Measurements from ENCODE around the gene ENTREP3.
A peak's percentile ranks its signal among the peaks of the same experiment; 100 is the strongest.

The ENTREP3 gene

DNA sequence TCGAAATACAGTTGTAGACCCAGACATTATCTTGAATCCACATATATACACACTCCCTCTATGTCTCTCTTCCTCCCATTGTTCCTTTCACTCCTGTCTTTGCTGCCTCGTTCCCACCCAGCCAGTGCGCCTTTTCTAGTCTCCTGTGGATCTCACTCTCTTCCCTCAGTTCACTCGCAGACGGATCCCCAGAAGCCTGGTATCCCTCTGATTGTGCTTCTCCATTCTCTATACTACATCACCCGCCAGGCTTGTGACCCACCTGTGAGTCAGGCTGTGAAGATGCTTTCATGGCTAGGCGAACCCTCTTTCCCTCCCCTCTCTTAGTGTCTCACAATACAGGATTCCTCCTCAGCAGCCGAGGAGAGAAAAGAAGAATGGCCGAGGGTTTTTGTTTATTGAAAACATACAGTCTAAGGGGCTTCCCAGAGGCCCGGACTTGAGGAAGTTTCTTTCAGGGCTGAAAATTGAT lies 23.4 kb upstream of the ENTREP3 start:
- no peak for DNase-seq (ENCODE audit: low read depth)

DNA sequence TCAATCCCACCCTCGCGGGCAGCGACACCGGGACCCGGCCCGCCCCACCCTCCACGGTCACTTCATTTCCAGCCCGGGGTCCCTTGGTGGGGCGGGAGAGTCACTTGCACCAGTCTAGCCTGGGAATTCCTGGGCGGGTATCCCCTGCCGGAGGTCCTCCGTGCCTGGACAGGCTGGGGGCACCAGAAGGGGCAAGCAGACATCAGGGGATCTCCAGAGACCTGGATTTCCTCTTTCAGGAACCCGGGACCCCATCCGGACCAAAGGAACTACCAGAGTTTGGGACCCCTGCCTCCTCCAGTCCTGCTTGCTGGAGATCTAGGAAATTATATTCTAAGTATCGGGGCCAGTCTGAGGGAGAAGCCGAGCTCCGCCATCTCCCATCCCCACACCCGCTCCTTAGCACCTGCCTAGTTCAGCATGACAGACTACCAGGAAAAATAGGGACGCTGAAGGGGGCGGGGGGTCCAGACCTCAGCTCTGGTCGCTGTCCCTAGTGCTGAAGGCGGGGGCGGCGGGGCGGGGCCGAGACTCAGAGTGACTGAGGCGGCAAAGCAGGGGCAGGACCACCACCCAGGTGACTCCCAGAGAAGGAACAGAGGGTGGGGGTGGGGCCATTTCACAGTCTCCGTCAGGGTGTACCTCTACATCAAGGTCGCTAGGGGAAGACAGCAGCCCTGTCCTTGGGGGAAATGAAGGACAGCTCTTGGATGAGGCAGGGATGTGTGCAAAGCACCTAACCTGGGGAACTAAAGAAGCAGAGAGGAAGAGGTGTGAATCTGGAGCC lies 22.8 kb upstream of the ENTREP3 start:
- peak; percentile 28 for DNase-seq (ENCODE audit: low read depth)

DNA sequence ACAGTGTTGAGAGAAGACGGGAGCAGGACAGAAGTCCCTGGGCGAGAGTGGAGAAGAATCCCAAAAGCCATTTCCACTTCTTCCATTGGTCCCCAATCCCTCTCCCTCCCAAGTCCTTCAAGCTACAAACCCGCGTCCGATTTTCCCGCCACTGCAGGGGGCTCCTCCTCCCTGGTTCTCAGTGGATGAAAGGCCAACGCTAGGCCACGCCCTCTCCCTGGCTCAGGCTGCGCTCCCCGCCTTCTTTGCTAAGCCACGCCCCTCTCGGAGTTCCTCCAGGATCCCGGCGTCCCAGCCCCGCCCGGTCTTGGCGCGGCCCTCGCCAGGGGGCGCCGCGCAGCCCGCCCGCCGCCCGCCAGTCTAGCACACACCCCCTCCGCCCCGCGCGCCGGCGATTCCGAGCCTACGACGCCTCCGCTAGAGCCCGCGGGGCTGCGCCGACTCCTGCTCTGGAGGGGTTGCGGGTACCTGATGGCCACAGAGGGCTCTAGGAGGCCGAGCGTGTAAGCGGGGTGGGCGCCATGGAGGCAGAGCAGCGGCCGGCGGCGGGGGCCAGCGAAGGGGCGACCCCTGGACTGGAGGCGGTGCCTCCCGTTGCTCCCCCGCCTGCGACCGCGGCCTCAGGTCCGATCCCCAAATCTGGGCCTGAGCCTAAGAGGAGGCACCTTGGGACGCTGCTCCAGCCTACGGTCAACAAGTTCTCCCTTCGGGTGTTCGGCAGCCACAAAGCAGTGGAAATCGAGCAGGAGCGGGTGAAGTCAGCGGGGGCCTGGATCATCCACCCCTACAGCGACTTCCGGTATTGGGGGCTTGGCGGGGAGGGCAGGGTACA lies 22.0 kb upstream of the ENTREP3 start, which contains the start of gene HCN3:
Gene HCN3, plus strand, starts transcription at position 394 of the 832 bp plus-strand sequence. Its CDS starts 128 bp downstream, at position 522.
- DNase-seq (ENCODE audit: low read depth): peak; percentile 92

DNA sequence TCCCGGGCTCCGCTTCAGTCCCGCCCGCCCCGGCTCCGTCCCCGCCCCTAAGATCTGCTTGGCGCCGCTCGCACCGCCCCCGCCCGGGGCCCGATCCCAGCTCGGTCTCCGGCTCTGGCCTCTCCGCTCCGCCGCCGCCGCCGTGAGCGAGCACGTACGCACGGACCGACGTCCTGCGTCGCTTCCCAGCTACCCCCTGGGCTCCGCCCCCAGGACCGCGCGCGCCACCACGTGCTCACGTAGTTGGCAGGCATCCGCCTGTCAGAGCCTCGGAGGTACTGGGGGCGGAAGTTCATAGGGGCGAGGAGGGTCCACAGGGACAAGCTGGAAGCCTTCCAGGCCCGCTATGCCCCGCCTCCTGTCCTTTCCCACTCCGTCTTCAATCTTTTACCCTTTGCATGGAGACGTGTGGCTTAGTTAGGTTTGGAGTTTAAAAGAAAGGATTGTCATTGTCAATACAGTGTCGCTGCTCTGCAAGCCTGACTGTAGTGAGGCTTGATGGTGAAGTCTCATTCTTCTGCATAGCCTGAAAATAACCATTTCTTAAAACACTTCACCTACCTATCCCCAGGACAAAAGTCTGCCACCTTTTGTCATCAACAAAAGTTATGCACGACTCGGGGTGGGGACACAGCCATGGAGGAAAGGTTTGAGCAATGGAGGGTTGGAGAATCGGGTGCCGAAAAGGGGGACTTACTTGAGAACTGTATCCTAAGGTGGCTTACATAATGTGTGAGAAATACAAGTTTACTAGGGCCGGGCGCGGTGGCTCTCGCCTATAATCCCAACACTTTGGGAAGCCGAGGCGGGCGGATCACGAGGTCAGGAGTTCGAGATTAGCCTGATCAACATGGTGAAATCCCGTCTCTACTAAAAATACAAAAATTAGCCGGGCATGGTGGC lies 18.3 kb upstream of the ENTREP3 start, which contains the start of gene CLK2:
Gene CLK2, minus strand, starts transcription at position 162 of the 903 bp plus-strand sequence. CDS start 2,527 bp downstream, outside the sequence.
- DNase-seq (ENCODE audit: low read depth): peak; percentile 95

DNA sequence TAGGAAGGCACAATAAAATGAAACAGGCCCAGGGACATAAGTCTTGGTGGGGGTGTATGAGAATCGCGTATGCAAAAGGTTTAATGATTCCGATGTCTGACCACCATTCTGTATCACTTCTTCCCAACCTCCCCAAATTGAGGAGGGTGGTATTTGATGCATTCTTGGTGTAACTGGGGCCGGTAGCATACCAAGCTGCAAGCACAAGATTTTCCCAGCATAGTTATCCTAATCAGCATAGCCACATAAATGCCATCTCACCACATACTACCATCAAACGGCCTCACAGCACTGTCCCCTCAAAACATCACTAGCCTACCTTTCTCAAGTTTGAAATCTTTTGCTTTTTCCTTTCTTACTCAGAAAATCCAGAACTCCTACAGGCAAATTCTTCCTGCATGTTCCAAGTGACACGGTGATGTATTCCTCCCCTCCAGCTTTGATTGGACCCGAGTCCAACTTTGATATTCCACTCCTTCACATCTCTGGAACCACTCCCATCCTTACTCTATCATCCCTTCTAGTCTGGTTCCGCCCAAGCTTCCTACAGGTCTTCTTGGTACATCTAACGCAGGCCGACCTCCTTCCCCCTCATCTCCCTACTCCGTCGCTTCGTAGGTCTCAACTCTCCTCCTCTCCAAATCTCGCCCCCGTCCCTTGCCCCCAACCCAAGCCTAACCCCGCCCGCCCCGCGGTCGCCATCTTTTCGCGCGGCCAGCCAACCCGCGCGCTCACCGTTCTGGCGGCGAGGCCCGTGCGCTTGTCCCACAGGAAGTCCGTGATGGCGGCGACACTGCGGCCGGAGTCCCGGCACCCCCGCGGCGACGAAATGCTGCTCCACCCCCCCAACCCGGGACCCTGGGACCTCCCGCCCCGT lies 17.4 kb upstream of the ENTREP3 start:
- peak; percentile 81 for DNase-seq (ENCODE audit: low read depth)

DNA sequence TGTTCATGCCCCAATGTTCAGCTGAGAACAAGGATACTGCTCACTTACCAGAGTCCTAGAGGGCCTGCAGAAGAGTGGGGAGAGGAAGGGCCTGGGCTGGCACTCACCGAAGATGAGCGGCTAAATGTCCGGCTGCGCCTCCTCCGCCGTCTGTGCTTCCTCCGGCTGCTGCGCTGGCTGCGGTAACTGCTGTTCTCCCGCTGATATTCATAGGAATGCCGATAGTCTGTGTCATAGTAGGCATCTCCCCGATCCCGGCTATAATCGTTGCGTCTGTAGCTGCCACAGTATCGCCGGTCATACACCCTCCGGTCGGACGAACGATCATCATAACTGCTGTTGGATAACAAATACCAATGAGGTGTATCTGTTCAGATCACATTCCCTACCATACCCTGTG lies 14.1 kb upstream of the ENTREP3 start:
- DNase-seq (ENCODE audit: low read depth): no peak

DNA sequence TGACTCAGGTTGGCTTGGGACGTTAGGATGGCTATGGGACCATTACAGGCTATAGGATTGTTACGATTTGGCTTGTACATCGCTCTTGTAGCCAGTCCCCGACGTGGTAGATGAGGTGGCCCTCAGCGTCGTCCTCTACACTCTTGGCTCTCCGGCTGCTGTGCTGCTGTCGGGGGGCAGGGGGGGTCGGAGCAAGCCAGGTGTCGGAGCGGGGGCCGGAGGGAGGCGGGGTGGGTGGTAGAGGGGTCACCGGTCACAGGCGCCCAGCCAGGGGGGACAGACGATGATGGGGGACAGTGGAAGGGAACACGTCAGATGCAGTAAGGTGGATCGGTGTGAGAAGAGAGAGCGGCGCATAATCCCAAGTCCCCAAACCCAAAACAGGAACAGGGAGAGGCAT lies 13.3 kb upstream of the ENTREP3 start:
- DNase-seq (ENCODE audit: low read depth): no peak

DNA sequence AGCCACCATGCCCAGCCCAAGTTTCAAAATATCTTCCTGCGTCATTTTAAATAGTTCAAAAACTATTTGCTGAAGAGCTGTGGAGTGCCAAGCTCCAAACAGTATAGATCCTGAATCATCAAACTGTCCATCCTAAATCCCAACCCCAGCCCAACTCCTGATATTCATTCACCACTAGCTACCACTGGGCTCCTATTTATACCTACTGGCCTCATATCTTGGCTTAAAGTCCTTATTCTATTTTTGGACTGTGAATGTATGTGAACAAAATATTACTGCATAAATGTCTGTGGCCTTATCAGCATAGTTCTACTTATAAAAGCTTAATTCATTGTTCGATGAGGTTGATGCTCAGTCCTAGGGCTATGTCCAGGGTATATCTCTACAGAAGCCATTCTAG lies 12.1 kb upstream of the ENTREP3 start:
- no peak for DNase-seq (ENCODE audit: low read depth)

DNA sequence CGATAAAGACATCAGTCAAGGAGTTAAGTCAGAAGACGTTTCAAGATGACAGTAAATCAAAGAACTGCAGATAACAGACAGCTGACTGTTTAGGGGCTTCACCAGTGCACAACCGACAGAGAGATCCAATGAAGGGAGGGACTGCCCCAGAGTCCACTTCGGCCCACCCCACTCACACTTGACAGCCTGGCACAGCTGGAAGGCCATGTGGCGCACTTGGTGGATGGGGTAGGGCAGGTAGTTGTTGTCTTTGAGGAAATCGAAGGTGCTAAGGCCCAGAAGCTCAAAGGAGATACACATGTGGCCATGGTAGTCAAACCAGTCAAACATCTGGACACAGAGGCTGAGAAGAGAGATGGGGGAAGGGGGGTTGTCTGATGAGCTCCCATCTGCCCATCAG lies 11.3 kb upstream of the ENTREP3 start:
- DNase-seq (ENCODE audit: low read depth): no peak

DNA sequence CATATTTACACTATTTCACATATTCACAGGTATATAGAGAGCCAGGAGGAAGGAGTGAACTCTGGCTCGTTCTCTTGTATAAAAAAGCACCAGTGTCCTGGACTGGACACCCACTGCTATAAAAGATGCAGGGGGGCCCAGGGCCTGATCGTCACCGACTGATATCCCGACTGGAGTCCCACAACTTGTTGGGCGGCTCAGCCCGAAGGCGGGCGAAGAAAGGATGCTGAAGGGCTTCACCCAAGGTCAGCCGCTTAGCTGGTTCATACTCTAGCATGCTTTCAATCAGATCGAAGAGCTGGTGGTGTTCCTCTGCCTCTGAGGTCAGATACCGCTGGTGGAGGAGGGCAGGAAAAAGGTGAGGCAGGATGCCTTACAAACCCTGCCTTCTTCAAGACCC lies 7.8 kb upstream of the ENTREP3 start:
- no peak for DNase-seq (ENCODE audit: low read depth)

DNA sequence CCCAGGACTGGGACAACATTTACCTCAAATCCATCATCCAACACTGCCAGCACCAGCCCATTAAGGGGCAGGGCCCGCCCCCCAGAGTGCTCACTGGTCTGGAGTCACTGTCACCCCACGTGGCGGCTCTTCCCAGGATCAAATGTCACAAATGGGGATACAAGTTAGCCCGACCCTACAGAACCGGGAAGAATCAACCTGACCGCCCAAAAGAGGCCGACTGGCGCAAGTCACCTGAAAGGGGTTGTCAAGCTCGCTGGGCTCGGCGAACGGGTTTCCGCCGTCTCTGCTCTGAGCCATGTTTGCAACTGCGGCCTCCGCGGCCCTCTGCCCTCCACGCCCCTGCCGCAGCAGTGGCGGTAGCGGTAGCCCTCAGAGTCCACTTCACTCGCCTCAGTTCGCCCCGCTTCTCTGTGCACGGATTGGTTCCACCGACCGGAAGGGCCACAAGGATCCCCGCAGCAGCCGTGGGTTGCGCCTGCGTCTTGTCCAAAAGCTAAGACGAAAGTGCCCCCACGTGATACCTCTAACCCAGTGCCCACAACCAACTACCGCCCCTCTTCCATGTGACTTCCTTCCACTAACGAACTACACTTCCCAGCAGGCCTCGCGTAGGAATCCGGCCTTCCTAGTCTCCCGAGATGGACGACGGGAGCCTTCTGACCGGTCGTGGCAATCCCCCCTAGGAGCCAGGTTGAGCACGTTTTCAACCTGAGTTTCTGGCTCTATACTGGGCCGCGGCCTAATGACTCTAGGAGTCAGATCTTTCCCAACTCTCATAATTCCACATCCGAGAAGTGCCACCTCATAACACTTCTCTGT lies 6.8 kb upstream of the ENTREP3 start, which contains the start of gene SCAMP3:
Gene SCAMP3, minus strand, starts transcription at position 509 of the 822 bp plus-strand sequence. Its CDS starts 209 bp downstream, at position 300.
- DNase-seq (ENCODE audit: low read depth): peak; percentile 100

DNA sequence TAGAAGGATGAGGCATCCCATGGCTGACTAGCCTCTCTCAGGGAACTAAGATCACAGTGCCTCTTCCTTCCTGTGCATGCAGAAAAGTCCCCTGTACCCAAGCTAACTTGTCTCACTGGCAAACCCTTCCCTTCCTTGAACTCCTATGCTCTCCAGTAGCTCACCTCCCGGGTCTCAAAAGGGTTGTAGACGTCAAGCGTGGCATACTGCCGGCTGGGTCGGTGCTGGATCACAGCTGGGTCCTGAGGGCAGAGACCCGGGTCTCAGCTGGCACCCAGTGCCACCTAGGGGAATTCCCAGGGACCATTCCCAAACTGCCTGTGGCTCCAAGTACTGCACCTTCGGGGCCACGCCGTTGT lies 6.2 kb upstream of the ENTREP3 start:
- DNase-seq (ENCODE audit: low read depth): peak; percentile 20

DNA sequence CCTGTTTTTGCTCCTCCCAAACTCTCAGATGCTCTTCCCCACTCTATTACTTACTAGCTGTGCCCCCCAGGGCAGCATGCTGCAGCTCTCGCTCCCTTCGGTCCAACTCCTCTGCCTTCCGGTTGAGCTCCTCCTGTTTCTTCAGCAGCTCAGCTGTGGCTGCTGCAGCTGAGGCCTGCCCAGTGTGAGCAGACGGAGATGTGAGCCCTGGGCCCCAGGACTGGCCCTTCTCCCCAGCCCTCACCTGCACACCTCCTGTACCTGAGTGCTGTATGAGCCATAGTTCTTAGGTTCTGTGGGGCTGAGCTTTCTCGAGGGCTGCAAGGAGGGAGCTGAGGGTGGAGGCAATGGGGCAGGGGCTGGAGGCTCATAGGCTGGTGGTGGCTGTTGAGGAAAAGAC lies 5.0 kb upstream of the ENTREP3 start:
- no peak for DNase-seq (ENCODE audit: low read depth)

DNA sequence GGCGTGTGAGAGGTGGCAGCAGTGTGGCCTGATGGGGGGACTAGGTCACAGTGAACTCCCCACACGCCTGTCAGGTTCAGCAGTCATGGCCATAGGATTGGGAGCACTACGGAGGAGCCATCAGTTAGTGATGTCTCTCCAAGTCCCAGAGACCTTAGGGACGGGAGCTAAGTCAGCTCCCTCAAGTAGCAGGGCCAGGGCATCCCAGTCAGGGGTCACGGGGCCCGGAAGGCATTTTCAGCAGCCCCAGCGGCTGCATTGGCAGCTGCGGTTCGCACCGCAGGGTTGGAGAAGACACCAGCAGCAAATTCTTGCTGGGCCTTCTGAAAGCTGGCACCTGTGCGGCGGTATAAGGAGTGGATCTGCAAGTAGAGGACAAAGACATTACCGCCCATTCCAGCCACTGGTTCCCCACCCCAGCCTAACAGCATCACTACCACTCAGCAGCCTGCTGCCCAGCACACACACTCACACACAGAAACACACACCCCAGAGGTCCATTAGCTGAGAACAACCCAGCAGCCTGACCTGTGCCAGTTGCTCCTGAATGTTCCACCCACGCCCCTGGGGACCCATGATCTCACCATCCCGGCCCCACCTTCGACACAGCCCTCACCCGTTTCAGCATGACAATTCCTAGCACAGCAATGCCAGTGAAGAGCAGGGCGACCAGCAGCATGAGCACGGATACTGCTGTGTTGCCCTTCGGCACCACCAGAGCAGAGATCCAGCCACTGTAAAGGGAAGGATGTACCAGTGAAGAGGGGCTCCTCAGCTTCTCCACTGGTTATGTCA lies 972 bp upstream of the ENTREP3 start:
- no peak for DNase-seq (ENCODE audit: low read depth)

DNA sequence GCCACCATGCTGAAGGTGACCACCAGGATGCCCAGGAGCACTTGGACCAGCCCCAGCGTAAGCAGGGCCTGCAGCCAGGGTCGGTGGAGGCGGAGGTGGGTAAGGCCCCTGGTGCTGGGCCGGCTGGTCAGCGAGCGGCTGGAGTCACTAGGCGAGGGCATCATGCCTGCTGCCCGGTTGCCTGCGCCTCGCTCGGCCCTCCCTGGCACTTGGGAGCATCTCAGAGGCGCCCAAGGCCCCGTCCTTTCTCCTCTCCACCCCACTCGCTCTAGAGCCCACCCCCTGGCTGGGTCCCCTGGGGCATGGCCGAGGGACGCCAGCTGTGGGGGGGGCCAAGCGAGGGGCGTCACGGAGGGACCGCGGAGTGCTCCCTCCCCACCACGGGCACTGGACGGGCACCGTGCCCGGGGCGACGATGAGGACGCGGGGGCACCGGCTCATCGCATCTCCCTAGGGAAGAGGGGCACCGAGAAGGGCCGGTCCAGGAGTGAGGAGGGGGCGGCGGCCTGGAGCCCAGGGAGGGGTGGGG lies 505 bp downstream of the ENTREP3 start:
- no peak for DNase-seq (ENCODE audit: low read depth)

DNA sequence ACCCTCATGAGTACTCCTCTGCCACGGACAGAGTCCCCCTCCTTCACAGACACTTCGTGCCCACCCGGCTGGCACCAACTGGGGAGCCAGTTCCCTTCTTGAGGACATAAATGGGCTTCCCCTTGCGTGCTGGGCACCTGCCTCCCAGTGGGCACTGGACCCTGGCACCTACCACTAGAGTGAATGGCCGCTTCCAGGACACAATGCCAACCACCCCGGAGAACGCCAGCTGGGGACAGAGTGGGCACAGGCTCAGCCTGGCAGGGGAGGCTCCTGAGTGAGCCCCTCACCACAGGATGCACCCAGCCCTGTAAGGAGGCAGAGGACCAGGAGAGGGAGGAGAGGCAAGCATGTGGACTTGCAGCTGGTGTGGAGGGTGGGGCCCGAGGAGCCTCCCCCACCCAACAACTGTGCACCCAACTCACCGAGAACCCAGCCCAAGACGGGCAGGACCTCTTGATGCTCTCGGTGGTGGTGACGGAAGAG lies 1.0 kb downstream of the ENTREP3 start:
- DNase-seq (ENCODE audit: low read depth): peak; percentile 20

DNA sequence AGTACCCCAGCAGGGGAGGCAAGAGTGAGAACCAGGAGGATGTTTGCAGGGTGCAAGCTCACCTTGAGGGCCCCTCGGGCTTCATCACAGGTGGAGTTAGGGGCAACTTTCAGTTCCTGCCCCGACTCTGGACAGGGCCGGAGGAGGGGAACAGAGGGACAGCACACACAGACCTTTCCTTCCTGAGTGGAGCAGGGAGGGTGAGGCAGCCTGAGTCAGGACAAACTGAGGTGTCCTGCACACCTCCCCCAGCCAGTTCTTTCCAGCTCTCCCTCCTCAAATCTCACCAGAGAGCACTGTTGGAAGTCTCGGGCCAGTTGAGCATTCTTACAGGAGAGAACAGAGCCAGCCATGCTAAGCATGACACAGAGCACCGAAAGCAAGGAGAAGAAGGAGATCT lies 1.5 kb downstream of the ENTREP3 start:
- peak; percentile 23 for DNase-seq (ENCODE audit: low read depth)

DNA sequence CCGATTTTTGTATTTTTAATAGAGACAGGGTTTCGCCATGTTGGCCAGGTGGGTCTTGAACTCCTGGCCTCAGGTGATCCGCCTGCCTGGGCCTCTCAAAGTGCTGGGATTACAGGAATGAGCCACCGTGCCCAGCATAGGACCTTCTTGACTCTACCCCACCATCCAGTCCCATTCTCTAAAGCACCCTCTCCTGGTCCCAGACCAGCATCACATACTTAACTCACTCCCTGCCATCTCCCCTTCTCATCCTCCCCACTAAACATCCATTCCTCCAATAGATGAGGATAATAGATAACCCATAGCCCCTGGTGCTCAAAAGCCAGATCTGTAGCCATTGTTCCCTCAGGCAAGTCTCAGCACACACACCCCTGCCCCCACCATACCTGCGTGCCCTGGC lies 2.1 kb downstream of the ENTREP3 start:
- no peak for DNase-seq (ENCODE audit: low read depth)

DNA sequence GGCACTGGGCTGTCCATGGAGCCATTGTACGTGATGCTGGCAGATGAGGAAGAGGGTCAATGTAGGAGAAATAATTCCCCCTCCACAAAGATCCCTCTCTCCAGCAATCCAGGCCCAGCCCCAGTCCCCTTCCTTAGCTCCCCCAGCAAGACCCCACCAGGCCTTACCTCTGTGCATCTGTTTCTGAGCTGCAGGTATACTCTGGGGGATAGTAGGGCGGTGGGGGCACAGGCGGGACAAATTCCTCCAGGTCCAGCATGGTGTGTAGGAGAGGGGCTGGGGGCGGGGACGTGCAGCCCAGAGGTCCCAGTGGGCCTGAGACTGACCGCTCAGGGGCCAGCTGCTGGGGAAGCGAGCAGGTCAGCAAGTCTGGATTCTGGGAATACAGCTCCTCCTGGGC lies 3.7 kb downstream of the ENTREP3 start:
- no peak for DNase-seq (ENCODE audit: low read depth)

Measured in iris pigment epithelial cell (primary cell).